ENCODE results near the gene CASZ1.

DNA sequence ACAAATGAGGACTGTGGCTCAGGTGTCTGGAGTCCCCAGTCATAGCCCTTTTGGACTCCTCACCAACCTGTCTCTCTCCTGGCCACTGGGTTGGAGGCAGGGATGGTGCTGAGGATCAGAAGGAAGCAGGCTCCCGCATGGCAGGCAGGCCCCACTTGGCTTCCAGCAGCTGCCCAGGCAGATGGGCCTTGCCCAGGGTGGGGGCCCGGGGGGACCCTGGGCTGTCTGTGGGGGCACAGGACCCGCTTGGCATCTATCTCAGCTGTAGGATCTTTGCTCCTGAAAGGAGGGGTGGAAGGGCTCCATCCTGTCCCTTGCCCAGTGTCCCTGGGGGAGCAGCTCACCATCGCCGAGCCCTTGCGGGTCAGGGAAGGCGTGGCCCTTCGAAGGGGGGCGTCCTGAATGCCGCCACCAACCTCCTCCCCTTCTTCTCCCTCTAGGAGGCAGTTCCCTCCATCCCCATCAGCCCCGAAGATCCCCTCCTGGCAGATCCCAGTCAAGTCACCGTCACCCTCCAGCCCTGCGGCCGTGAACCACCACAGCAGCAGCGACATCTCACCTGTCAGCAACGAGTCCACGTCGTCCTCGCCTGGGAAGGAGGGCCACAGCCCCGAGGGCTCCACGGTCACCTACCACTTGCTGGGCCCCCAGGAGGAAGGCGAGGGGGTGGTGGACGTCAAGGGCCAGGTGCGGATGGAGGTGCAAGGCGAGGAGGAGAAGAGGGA is 167.2 kb downstream of the CASZ1 start:
- TF ChIP-seq EP300 (IDR thresholded peaks at IDR 0.05) (no peak), POLR2A (IDR thresholded peaks at IDR 0.05) (no peak)
- TF ChIP-seq, protein P1, sequence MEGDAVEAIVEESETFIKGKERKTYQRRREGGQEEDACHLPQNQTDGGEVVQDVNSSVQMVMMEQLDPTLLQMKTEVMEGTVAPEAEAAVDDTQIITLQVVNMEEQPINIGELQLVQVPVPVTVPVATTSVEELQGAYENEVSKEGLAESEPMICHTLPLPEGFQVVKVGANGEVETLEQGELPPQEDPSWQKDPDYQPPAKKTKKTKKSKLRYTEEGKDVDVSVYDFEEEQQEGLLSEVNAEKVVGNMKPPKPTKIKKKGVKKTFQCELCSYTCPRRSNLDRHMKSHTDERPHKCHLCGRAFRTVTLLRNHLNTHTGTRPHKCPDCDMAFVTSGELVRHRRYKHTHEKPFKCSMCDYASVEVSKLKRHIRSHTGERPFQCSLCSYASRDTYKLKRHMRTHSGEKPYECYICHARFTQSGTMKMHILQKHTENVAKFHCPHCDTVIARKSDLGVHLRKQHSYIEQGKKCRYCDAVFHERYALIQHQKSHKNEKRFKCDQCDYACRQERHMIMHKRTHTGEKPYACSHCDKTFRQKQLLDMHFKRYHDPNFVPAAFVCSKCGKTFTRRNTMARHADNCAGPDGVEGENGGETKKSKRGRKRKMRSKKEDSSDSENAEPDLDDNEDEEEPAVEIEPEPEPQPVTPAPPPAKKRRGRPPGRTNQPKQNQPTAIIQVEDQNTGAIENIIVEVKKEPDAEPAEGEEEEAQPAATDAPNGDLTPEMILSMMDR (IDR thresholded peaks at IDR 0.05): no peak
